IMR-90 (cell line): ENCODE measurements around the gene SERPIND1. TPM values are rescaled to one million over a fixed set of nuclear protein-coding genes. Genes with fewer than 3 reads are reported as not detected.

Source experiments
- ATAC-seq: fragments of 200-7000 bp; cut with Tn5 transposase; 2 replicates; pipeline ENCODE4 v1.9.1; 2020; ENCODE audit warnings: low read depth, mild to moderate bottlenecking, moderate library complexity
- BruUV-seq: library from RNA; stranded (reverse); fragments of 400-500 nt; replicated peaks from 2 replicates; lab custom pipeline; 2021; lab: Mats Ljungman, UMichigan
- CTCF ChIA-PET: fragments of 300-600 bp; formaldehyde crosslinking; extraction: SDS; loops from one replicate; lab custom pipeline; 2021; ENCODE audit warnings: antibody characterized with exemption; lab: Yijun Ruan, JAX
- POLR2A ChIA-PET: fragments of 300-600 bp; sonication (Branson Sonifier 250); formaldehyde crosslinking; loops from one replicate; lab custom pipeline; 2022; ENCODE audit warnings: antibody characterized with exemption; ENCODE audit not compliant: unreplicated experiment; lab: Charles Lee
- DNase-seq: peaks from one replicate; pipeline ENCODE4 v3.0.0; 2013
- H2AFZ ChIP-seq: replicated peaks from 2 replicates; pipeline ENCODE3; 2013; ENCODE audit warnings: low read length, mild to moderate bottlenecking; ENCODE audit not compliant: poor library complexity
- H2AK5ac ChIP-seq: 2 replicates; pipeline ENCODE4 v1.6.1; 2013; ENCODE audit warnings: low read depth, low read length, inconsistent platforms
- H2AK9ac ChIP-seq: replicated peaks from 2 replicates; pipeline ENCODE3; 2013; ENCODE audit warnings: mild to moderate bottlenecking, low read depth, low read length, moderate library complexity; ENCODE audit not compliant: poor library complexity
- H2BK120ac ChIP-seq: 2 replicates; pipeline ENCODE4 v1.6.1; 2013; ENCODE audit warnings: low read depth, low read length, inconsistent platforms
- H2BK15ac ChIP-seq: 3 replicates; pipeline ENCODE4 v1.6.1; 2013; ENCODE audit warnings: low read depth, low read length, inconsistent platforms
- H2BK20ac ChIP-seq: 2 replicates; pipeline ENCODE4 v1.6.1; 2013; ENCODE audit warnings: low read depth, mild to moderate bottlenecking, inconsistent platforms, low read length, moderate library complexity
- H2BK5ac ChIP-seq: 2 replicates; pipeline ENCODE4 v1.6.1; 2013; ENCODE audit warnings: mild to moderate bottlenecking, low read depth, low read length, inconsistent platforms; ENCODE audit not compliant: poor library complexity, severe bottlenecking
- H3K14ac ChIP-seq: replicated peaks from 2 replicates; pipeline ENCODE4 v1.6.1; 2013; ENCODE audit warnings: low read depth, low read length, inconsistent platforms
- H3K18ac ChIP-seq: 2 replicates; pipeline ENCODE4 v1.6.1; 2013; ENCODE audit warnings: low read depth, low read length, control low read depth
- H3K23ac ChIP-seq: 2 replicates; pipeline ENCODE4 v1.6.1; 2013; ENCODE audit warnings: low read depth, low read length, inconsistent platforms
- H3K27ac ChIP-seq: 2 replicates; pipeline ENCODE4 v1.5.1; 2013; ENCODE audit warnings: mild to moderate bottlenecking, control low read depth, low read length; ENCODE audit not compliant: insufficient read depth
- H3K27me3 ChIP-seq: 2 replicates; pipeline ENCODE4 v1.6.1; 2013; ENCODE audit warnings: low read length; ENCODE audit not compliant: control insufficient read depth, insufficient read depth
- H3K36me3 ChIP-seq: 2 replicates; pipeline ENCODE4 v1.6.1; 2013; ENCODE audit warnings: low read length, mixed read lengths; ENCODE audit not compliant: control insufficient read depth, insufficient read depth
- H3K4ac ChIP-seq: 2 replicates; pipeline ENCODE4 v1.6.1; 2013; ENCODE audit warnings: low read depth, low read length, inconsistent platforms
- H3K4me1 ChIP-seq: 2 replicates; pipeline ENCODE4 v1.6.1; 2013; ENCODE audit warnings: low read length, mixed read lengths; ENCODE audit not compliant: control insufficient read depth, insufficient read depth
- H3K4me2 ChIP-seq: 2 replicates; pipeline ENCODE4 v1.6.1; 2013; ENCODE audit warnings: low read depth, mild to moderate bottlenecking, control low read depth, low read length, moderate library complexity
- H3K4me3 ChIP-seq: 2 replicates; pipeline ENCODE4 v1.5.1; 2013; ENCODE audit warnings: low read depth, mild to moderate bottlenecking, control low read depth, low read length, moderate library complexity; ENCODE audit not compliant: insufficient read depth
- H3K56ac ChIP-seq: 2 replicates; pipeline ENCODE4 v1.6.1; 2013; ENCODE audit warnings: low read length, inconsistent platforms; ENCODE audit not compliant: insufficient read depth; ENCODE audit errors: extremely low read depth
- H3K79me1 ChIP-seq, 2 experiments: 2 replicates each; pipeline ENCODE4 v1.6.1; 2013; ENCODE audit warnings: low read length in 2 of 2, inconsistent platforms in 1 of 2, low read depth in 1 of 2
- H3K9ac ChIP-seq: 2 replicates; pipeline ENCODE4 v1.6.1; 2013; ENCODE audit warnings: low read depth, low read length, control low read depth
- H3K9me1 ChIP-seq: 2 replicates; pipeline ENCODE4 v1.6.1; 2013; ENCODE audit warnings: low read length, inconsistent platforms; ENCODE audit not compliant: insufficient read depth
- H3K9me3 ChIP-seq: 2 replicates; pipeline ENCODE4 v1.6.1; 2013; ENCODE audit warnings: low read length; ENCODE audit not compliant: control insufficient read depth, insufficient read depth
- H4K20me1 ChIP-seq: 2 replicates; pipeline ENCODE4 v1.6.1; 2013; ENCODE audit warnings: low read length, inconsistent platforms; ENCODE audit not compliant: insufficient read depth
- H4K5ac ChIP-seq: 2 replicates; pipeline ENCODE4 v1.6.1; 2013; ENCODE audit warnings: mild to moderate bottlenecking, low read depth, low read length, control low read depth
- H4K8ac ChIP-seq, 2 experiments: 2 replicates each; pipeline ENCODE4 v1.6.1; 2013; ENCODE audit warnings: low read depth in 2 of 2, low read length in 2 of 2, control low read depth in 1 of 2, inconsistent platforms in 1 of 2
- H4K91ac ChIP-seq: 2 replicates; pipeline ENCODE4 v1.6.1; 2013; ENCODE audit warnings: low read depth, low read length, inconsistent platforms; ENCODE audit not compliant: insufficient read depth
- BHLHE40 ChIP-seq: fragments of 150-350 bp; IDR thresholded peaks from 2 replicates; pipeline ENCODE4 v1.6.1; 2016; ENCODE audit warnings: mild to moderate bottlenecking, low read depth, low read length
- ELK1 ChIP-seq: fragments of 150-350 bp; IDR thresholded peaks from 2 replicates; pipeline ENCODE4 v1.6.1; 2016; ENCODE audit warnings: low read depth, mild to moderate bottlenecking, low read length, moderate library complexity, borderline replicate concordance
- MAFK ChIP-seq: IDR thresholded peaks from 2 replicates; pipeline ENCODE4 v1.6.1; 2012; ENCODE audit warnings: low read depth, low read length, improper control_type of control experiment
- WGBS, 2 experiments: methylation state at CpG; one replicate each; pipeline versions ENCODE4 v1.1.5 to v1.1.7; 2013; ENCODE audit warnings: missing lambda C conversion rate in 2 of 2; ENCODE audit not compliant: insufficient read length in 1 of 2; ENCODE audit errors: extremely low coverage in 2 of 2; 5-methylcytosine and 5-hydroxymethylcytosine counted together
- dilution Hi-C: fragments of 300-500 bp; cut with HindIII; formaldehyde crosslinking; loops from one replicate; pipeline ENCODE4 v1.14.3; 2018; ENCODE audit warnings: low sequenced_read_pairs; ENCODE audit not compliant: unreplicated experiment
- in situ Hi-C: fragments of 300-500 bp; cut with MboI; formaldehyde crosslinking; loops from 3 replicates; pipeline ENCODE4 v1.14.3; 2019; ENCODE audit warnings: low sequenced_read_pairs, inconsistent platforms, mixed read lengths
- intact Hi-C: fragments of 100-400 bp; cut with micrococcal nuclease; formaldehyde crosslinking; loops from 2 replicates; pipeline ENCODE4 v1.10.0; 2022
- polyA plus RNA-seq, 3 experiments: library from polyadenylated mRNA; depleted of rRNA; stranded (reverse); fragments of >200 nt; gene quantifications; 2 replicates each; pipeline ENCODE4 v1.2.3, GENCODE V29; 2012; ENCODE audit warnings: low replicate concordance in 1 of 3
- total RNA-seq: library from RNA; depleted of rRNA; stranded (reverse); fragments of >200 nt; gene quantifications from 2 replicates; pipeline ENCODE4 v1.2.3, GENCODE V29; 2012

The SERPIND1 gene
- total and polyA plus RNA-seq, 2 of the 4 experiments (the other 2 are of a cell fraction): 0.12 TPM; not detected in 1

- no peak for TF ChIP-seq ELK1
Observed at GRCh38 chr22:20781272-20781990, 7.5 kb downstream of the SERPIND1 start (continued).

- H3K14ac ChIP-seq: no peak overlapping the region
- dilution Hi-C loops: no loop called here
- H2BK20ac ChIP-seq: no peak overlapping the region
- H2AFZ ChIP-seq: no peak overlapping the region
- no peaks in the 10 kb centered on the region for H3K27me3 ChIP-seq
- no peak overlapping the region for H3K4ac ChIP-seq
- CTCF ChIA-PET: no interaction called here
- H2BK120ac ChIP-seq: no peak overlapping the region
- H3K56ac ChIP-seq: no peak overlapping the region
- intact Hi-C loops: no loop called here
- H3K9me1 ChIP-seq: peaks cover 34% of the 10 kb centered on the region
- H4K8ac ChIP-seq: no peak overlapping the region
- no peak overlapping the region for H2BK5ac ChIP-seq
- no peak overlapping the region for H3K18ac ChIP-seq
- in situ Hi-C loops: loop anchor here (10.0 kb wide), 1 partner anchor 57 kb away; no protein-coding TSS in a partner anchor
- peaks cover 10% of the 10 kb centered on the region for H3K36me3 ChIP-seq
- H4K5ac ChIP-seq: no peak overlapping the region
- no peak overlapping the region for H4K91ac ChIP-seq
- H2AK9ac ChIP-seq: no peak overlapping the region
- peaks cover 4 to 39% of the 10 kb centered on the region in 2 experiments; a peak in 3 of 4 replicates for H3K79me1 ChIP-seq
- TF ChIP-seq BHLHE40 (peak; percentile 36; the same call in 1 of the 2 replicates), MAFK (no peak)
- H3K23ac ChIP-seq: 0 out of 2 replicates have a peak overlapping the region, but pooled peaks have one; percentile 31
- H3K9me3 ChIP-seq: no peaks in the 10 kb centered on the region
- no CpG with 5 or more reads among the region's 4 CpGs for WGBS, 2 experiments
- POLR2A ChIA-PET: no interaction called here
- BruUV-seq: no TSS peak
- no peak overlapping the region for H3K4me2 ChIP-seq
- peaks cover 10% of the 10 kb centered on the region for H3K4me1 ChIP-seq
- H3K4me3 ChIP-seq: no peak overlapping the region
- ATAC-seq (no peak), DNase-seq (peak; percentile 17)
- peaks cover 3% of the 10 kb centered on the region; the same call in 1 of the 2 replicates for H4K20me1 ChIP-seq
- no peak overlapping the region for H2AK5ac ChIP-seq
- H3K27ac ChIP-seq: no peak overlapping the region
- no peak overlapping the region for H2BK15ac ChIP-seq
- no peak overlapping the region for H3K9ac ChIP-seq
Observed at GRCh38 chr22:20782083-20782482, 8.2 kb downstream of the SERPIND1 start.
